Peyer's patch (tissue), 4 donors: ENCODE data around the gene SLN. TPM values are rescaled to one million over a fixed set of nuclear protein-coding genes. Genes with fewer than 3 reads are reported as not detected.

ENCODE experiments used
- DNase-seq, 3 donors: peaks; one replicate each; pipeline ENCODE4 v3.0.0-alpha.2; 2017 to 2019
- H3K27ac ChIP-seq, 4 donors: fragments of 200-600 bp; sonication (generic); one replicate each; pipeline ENCODE4 v1.5.1; 2016 to 2019
- H3K27me3 ChIP-seq, 2 donors: fragments of 200-600 bp; sonication (generic); one replicate each; pipeline ENCODE4 v1.5.1; 2019
- H3K36me3 ChIP-seq, 3 donors: fragments of 200-600 bp; sonication (generic); one replicate each; pipeline ENCODE4 v1.5.1; 2016 to 2019
- H3K4me1 ChIP-seq, 4 donors: fragments of 200-600 bp; sonication (generic); one replicate each; pipeline ENCODE4 v1.5.1; 2016 to 2019
- H3K4me3 ChIP-seq, 4 donors: fragments of 200-600 bp; sonication (generic); 1 replicate in 3 of 4; 2 replicates in 1 of 4; pipeline ENCODE4 v1.5.1; 2016 to 2019; ENCODE audit warnings: mild to moderate bottlenecking in 1 of 4
- H3K9me3 ChIP-seq, 4 donors: fragments of 200-600 bp; sonication (generic); one replicate each; pipeline ENCODE4 v1.5.1; 2016 to 2019; ENCODE audit warnings: mild to moderate bottlenecking in 1 of 4
- CTCF ChIP-seq, 6 experiments: fragments of 450-650 bp in 4 of 6; fragments of 200-600 bp in 2 of 6; sonication (generic) in 1 of 6; IDR thresholded peaks; one replicate each; pipeline ENCODE4 v1.5.1; 2017 to 2019; ENCODE audit warnings: antibody characterized with exemption in 6 of 6, mild to moderate bottlenecking in 3 of 6, moderate library complexity in 1 of 6
- POLR2A ChIP-seq, 2 donors: fragments of 450-650 bp; IDR thresholded peaks; one replicate each; pipeline ENCODE4 v1.5.1; 2017; ENCODE audit warnings: antibody characterized with exemption in 2 of 2, mild to moderate bottlenecking in 2 of 2, moderate library complexity in 2 of 2
- total RNA-seq, 4 donors: library from RNA; depleted of rRNA; stranded (reverse); fragments of >200 nt; gene quantifications; one replicate each; pipeline ENCODE4 v1.1.0, GENCODE V29; 2016

SLN gene
- total RNA-seq, 4 donors from 2014 or later, result not detected

DNA sequence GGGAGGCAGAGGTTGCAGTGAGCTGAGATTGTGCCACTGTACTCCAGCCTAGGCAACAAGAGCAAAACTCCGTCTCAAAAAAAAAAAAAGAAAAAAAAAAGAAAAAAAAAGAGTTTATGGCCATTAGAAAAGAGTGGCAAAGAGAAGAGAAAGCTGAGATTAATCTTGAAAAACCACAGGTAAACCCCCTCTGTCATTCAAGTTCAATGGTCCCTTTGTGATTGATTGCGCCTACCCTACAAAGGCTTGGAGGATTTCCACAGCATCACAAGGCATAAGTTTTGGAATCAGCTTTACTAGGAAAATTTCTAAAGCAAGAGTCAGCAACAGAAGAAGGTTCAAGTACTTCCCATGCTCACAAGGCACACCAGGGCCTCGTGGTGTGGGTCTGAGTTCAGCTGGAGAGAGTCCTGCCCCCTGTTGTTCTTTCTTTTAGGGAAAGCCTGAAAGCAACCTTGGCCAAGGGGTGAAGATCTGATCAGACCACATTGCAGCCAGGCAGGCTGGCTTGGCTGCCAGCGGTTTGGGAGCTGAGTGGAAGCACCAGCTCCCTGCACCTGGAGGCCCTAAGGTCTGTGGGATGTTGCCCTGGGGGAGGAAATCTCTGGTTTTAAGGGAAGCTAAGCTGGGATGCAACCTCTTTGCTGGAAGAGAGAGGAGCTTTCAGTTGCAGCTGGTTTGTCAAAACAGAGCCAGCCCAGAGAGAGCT lies 41.8 kb downstream of the SLN start:
- Histone ChIP-seq H3K36me3 (no peaks in the 10 kb centered on the region), H3K4me3 (no peak overlapping the region), H3K4me1 (no peaks in the 10 kb centered on the region), H3K9me3 (no peaks in the 10 kb centered on the region), H3K27me3 (no peaks in the 10 kb centered on the region), H3K27ac (no peak overlapping the region)
- DNase-seq, result no peak
- TF ChIP-seq POLR2A (IDR thresholded peaks at IDR 0.05) (no peak), CTCF (IDR thresholded peaks at IDR 0.05) (no peak)

- H3K9me3 ChIP-seq, result no peaks in the 10 kb centered on the region
- no peaks in the 10 kb centered on the region for H3K36me3 ChIP-seq
- no peak overlapping the region for H3K27ac ChIP-seq
- no peak overlapping the region for H3K4me3 ChIP-seq
- H3K4me1 ChIP-seq, result no peaks in the 10 kb centered on the region
- no peak for TF ChIP-seq CTCF (IDR thresholded peaks at IDR 0.05)
- no peak for TF ChIP-seq POLR2A (IDR thresholded peaks at IDR 0.05)
- DNase-seq, result no peak
- no peaks in the 10 kb centered on the region for H3K27me3 ChIP-seq
Measured at GRCh38 chr11:107669191-107669740, 42.6 kb downstream of the SLN start.

DNA sequence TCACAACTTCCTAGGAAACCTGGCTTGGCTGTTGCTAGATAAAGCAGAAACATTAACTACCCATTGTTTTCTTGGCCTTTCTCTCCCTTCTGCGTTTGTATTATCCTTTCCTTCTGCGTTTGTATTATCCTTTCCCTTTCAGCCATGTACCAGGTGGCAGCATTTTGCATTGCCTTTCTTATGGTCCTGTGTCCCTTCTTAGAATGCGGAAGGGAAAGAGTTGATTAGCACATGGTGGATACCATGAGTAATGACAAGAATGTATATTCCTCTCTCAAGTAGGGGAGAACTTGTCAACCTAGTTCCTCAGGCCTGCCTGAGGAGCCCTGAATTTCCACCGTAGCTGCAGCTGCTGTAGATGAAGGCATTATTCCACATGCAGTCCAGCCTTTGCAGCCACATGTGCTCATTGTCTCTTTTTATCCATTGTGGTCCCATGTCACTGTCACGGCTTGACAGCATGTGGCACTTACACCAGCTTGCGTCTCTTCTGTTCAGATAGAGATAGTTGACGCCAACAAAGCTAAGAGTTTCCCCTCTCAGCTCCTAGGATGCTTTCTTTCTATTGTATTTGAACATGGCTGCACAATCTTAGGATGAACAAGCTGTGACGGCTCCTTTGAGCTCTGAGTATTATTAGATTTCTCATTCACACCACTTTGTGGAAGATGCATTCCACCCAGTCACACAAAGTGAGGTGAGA lies 44.8 kb downstream of the SLN start:
- no peak for DNase-seq
- TF ChIP-seq CTCF (IDR thresholded peaks at IDR 0.05), result no peak
- no peak for TF ChIP-seq POLR2A (IDR thresholded peaks at IDR 0.05)
- H3K9me3 ChIP-seq, result no peaks in the 10 kb centered on the region

DNA sequence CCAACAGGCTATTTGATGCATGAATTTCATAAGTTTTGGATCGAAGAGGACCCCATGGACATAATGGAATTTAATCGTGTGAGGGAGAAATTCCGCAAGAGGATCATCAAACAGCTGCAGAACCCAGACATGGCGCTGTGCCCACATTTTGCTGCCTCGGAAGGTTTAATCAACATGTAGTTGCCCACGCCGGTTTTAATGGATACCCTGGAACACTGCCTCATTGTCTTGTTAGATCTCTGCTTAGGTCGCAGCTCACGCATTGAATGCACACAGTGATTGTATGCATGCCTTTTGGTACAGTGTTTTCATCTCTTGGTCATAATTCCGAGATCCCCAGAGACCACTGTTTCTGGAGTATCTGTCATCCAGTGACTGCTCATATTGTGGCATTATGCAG lies 46.8 kb downstream of the SLN start:
- TF ChIP-seq POLR2A (IDR thresholded peaks at IDR 0.05), result no peak
- TF ChIP-seq CTCF (IDR thresholded peaks at IDR 0.05), result no peak
- no peaks in the 10 kb centered on the region for H3K9me3 ChIP-seq
- H3K27me3 ChIP-seq, result no peaks in the 10 kb centered on the region
- H3K4me3 ChIP-seq, result no peak overlapping the region
- H3K36me3 ChIP-seq, result no peaks in the 10 kb centered on the region
- DNase-seq, result no peak
- H3K4me1 ChIP-seq, result no peaks in the 10 kb centered on the region
- no peak overlapping the region for H3K27ac ChIP-seq

More for the DNA sequence above, 44.8 kb downstream of the SLN start:
- no peaks in the 10 kb centered on the region for H3K27me3 ChIP-seq
- H3K27ac ChIP-seq, result no peak overlapping the region
- H3K4me3 ChIP-seq, result no peak overlapping the region
- H3K4me1 ChIP-seq, result no peaks in the 10 kb centered on the region
- no peaks in the 10 kb centered on the region for H3K36me3 ChIP-seq

DNA sequence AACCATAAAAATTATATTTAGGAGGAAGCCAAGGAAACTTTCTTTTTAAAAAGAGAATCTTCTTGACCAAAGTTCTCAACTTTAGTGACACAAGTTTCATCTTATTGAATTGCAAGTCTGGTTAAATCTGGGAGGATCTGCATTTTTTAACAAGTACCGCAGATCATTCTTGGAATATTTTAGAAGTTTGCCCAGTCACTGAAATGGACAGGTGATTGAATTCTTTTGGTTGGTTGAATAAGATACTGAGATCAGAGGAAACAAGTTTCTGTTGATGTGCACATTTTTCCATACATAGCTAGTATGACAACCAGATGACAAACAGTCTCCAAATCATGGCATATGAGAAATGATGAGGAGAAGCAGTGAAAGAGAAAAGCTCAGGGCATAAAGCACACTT lies 50.2 kb downstream of the SLN start:
- no peak for DNase-seq
- no peaks in the 10 kb centered on the region for H3K4me1 ChIP-seq
- no peaks in the 10 kb centered on the region for H3K9me3 ChIP-seq

More for the DNA sequence above, 50.2 kb downstream of the SLN start:
- H3K27me3 ChIP-seq, result no peaks in the 10 kb centered on the region
- no peaks in the 10 kb centered on the region for H3K36me3 ChIP-seq
- TF ChIP-seq POLR2A (IDR thresholded peaks at IDR 0.05) (no peak), CTCF (IDR thresholded peaks at IDR 0.05) (no peak)
- no peak overlapping the region for H3K27ac ChIP-seq
- no peak overlapping the region for H3K4me3 ChIP-seq
